DOHH2 (cell line): Measurements from ENCODE around the gene CORO2B.

Experiments used
- H3F3A ChIP-seq: fragments of 200-600 bp; sonication (generic), shearing (Covaris generic); 2 replicates; pipeline ENCODE4 v1.6.0; 2016; ENCODE audit warnings: antibody characterized with exemption, mild to moderate bottlenecking; ENCODE audit not compliant: control insufficient read depth, insufficient read depth
- H3K27ac ChIP-seq: fragments of 200-600 bp; sonication (generic); 2 replicates; pipeline ENCODE4 v1.5.1; 2014; ENCODE audit warnings: low read depth, mild to moderate bottlenecking, low read length, moderate library complexity
- H3K27me3 ChIP-seq: fragments of 200-600 bp; sonication (generic); 2 replicates; pipeline ENCODE4 v1.6.1; 2014; ENCODE audit warnings: mild to moderate bottlenecking, low read length, mixed read lengths; ENCODE audit not compliant: control insufficient read depth
- H3K36me3 ChIP-seq: fragments of 200-600 bp; sonication (generic); 2 replicates; pipeline ENCODE4 v1.6.1; 2014; ENCODE audit warnings: mild to moderate bottlenecking, low read length, moderate library complexity, mixed read lengths; ENCODE audit not compliant: control insufficient read depth
- H3K4me1 ChIP-seq: fragments of 200-600 bp; sonication (generic); 2 replicates; pipeline ENCODE4 v1.6.1; 2014; ENCODE audit warnings: mild to moderate bottlenecking, low read length, mixed read lengths; ENCODE audit not compliant: control insufficient read depth
- H3K4me2 ChIP-seq: fragments of 200-600 bp; sonication (generic); 2 replicates; pipeline ENCODE4 v1.6.0; 2014; ENCODE audit warnings: mild to moderate bottlenecking, low read length, moderate library complexity
- H3K4me3 ChIP-seq: fragments of 200-600 bp; sonication (generic); 2 replicates; pipeline ENCODE4 v1.5.1; 2014; ENCODE audit warnings: mild to moderate bottlenecking, low read length, mixed read lengths
- H3K79me2 ChIP-seq: fragments of 200-600 bp; sonication (generic); 2 replicates; pipeline ENCODE4 v1.6.1; 2014; ENCODE audit warnings: mild to moderate bottlenecking, low read length, mixed read lengths; ENCODE audit not compliant: control insufficient read depth
- H3K9me2 ChIP-seq: fragments of 200-600 bp; sonication (generic); replicated peaks from 2 replicates; pipeline ENCODE4 v1.6.1; 2014; ENCODE audit warnings: mild to moderate bottlenecking, low read length, mixed read lengths; ENCODE audit not compliant: control insufficient read depth
- H3K9me3 ChIP-seq: fragments of 200-600 bp; sonication (generic); 2 replicates; pipeline ENCODE4 v1.6.1; 2014; ENCODE audit warnings: antibody characterized with exemption, low read length, mixed read lengths; ENCODE audit not compliant: control insufficient read depth, insufficient read depth
- H4K20me1 ChIP-seq: fragments of 200-600 bp; sonication (generic); 2 replicates; pipeline ENCODE4 v1.6.0; 2014; ENCODE audit warnings: low read depth, mild to moderate bottlenecking, antibody characterized with exemption, low read length, moderate library complexity; ENCODE audit not compliant: control insufficient read depth, insufficient read depth
- CTCF ChIP-seq: fragments of 200-600 bp; sonication (generic); IDR thresholded peaks from one replicate; pipeline ENCODE4 v1.5.1; 2014; ENCODE audit warnings: antibody characterized with exemption, mild to moderate bottlenecking, low read depth, low read length; ENCODE audit not compliant: poor library complexity, severe bottlenecking
- EZH2phosphoT487 ChIP-seq: fragments of 200-600 bp; sonication (generic); IDR thresholded peaks from 2 replicates; pipeline ENCODE4 v1.6.1; 2017; ENCODE audit warnings: borderline replicate concordance, mild to moderate bottlenecking, antibody characterized with exemption, low read length, moderate library complexity, mixed read lengths

The CORO2B gene

GRCh38 chr15:68620721-68621527 is 42.1 kb downstream of the CORO2B start:
- Histone ChIP-seq H3K9me2 (no peaks in the 10 kb centered on the region), H3K4me1 (peaks cover 13% of the 10 kb centered on the region), H3K27ac (no peak overlapping the region), H3K27me3 (peaks cover 20% of the 10 kb centered on the region), H3K4me3 (no peak overlapping the region), H4K20me1 (no peaks in the 10 kb centered on the region), H3K36me3 (no peaks in the 10 kb centered on the region), H3K9me3 (no peaks in the 10 kb centered on the region), H3K4me2 (no peak overlapping the region), H3K79me2 (no peaks in the 10 kb centered on the region), H3F3A (no peaks in the 10 kb centered on the region)
- TF ChIP-seq CTCF (no peak), EZH2phosphoT487 (no peak)

- Histone ChIP-seq H3K9me3 (no peaks in the 10 kb centered on the region), H3K27me3 (peaks cover 26% of the 10 kb centered on the region), H3K9me2 (no peaks in the 10 kb centered on the region), H3F3A (no peaks in the 10 kb centered on the region), H3K79me2 (no peaks in the 10 kb centered on the region), H3K36me3 (no peaks in the 10 kb centered on the region), H3K4me1 (peaks cover 19% of the 10 kb centered on the region), H3K4me3 (no peak overlapping the region), H4K20me1 (no peaks in the 10 kb centered on the region), H3K27ac (no peak overlapping the region), H3K4me2 (no peak overlapping the region)
- no peak for TF ChIP-seq CTCF
- no peak for TF ChIP-seq EZH2phosphoT487
These were observed 42.7 kb downstream of the CORO2B start for GRCh38 chr15:68621535-68621934.

DNA sequence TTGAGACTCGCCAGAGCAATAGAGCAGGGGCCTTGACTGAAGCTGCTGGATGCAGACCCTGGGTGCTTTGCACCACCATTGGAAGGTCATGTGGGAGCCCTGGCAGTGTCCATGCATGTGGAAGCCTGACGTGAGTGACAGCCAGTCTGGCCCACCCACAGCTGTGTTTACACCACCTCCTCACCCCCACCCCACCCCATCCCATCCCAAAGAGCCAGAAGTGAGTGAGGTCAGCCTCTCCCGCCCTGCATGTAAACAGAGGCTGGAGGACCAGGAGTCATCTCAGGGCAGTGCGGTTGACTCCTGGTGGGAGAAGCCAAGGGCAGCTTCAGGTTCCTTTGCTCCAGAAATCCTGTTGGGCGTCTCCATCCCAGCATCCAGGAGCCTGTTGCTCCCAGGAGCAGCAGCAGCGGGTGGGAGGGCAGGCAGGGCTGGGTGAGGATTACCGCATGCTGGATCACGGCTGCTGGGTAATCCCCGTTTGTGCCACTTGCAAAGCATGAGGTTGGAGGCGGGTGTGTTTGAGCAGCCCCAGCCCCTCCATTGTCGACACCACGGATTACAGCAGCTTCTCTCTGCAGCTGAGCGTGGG is 44.6 kb downstream of the CORO2B start:
- Histone ChIP-seq H3K9me3 (no peaks in the 10 kb centered on the region), H3K4me3 (no peak overlapping the region), H3K4me2 (no peak overlapping the region), H3K79me2 (no peaks in the 10 kb centered on the region), H3F3A (no peaks in the 10 kb centered on the region), H3K4me1 (peaks cover 30% of the 10 kb centered on the region), H3K9me2 (no peaks in the 10 kb centered on the region), H3K27ac (no peak overlapping the region), H3K27me3 (peaks cover 32% of the 10 kb centered on the region), H4K20me1 (no peaks in the 10 kb centered on the region; the same call in 1 of the 2 replicates), H3K36me3 (no peaks in the 10 kb centered on the region)
- TF ChIP-seq CTCF (no peak), EZH2phosphoT487 (no peak)
